HG03460 (cell line): ENCODE data around the gene SASH1.

Experiments used
- ATAC-seq: cut with Tn5 transposase; IDR thresholded peaks from one replicate; pipeline ENCODE4 v1.9.1; 2021; ENCODE audit not compliant: unreplicated experiment

Gene SASH1

GRCh38 chr6:148491638-148492251 is 149.1 kb downstream of the SASH1 start:
- ATAC-seq = no peak

GRCh38 chr6:148492654-148493290 is 150.1 kb downstream of the SASH1 start:
- ATAC-seq = no peak

GRCh38 chr6:148493424-148493823 is 150.8 kb downstream of the SASH1 start:
- ATAC-seq = no peak

GRCh38 chr6:148494226-148494625 is 151.6 kb downstream of the SASH1 start:
- no peak for ATAC-seq

GRCh38 chr6:148495029-148495428 is 152.4 kb downstream of the SASH1 start:
- ATAC-seq = no peak

- ATAC-seq = no peak
These were observed 154.6 kb downstream of the SASH1 start for GRCh38 chr6:148497257-148497656.

- ATAC-seq = no peak
These were observed 155.1 kb downstream of the SASH1 start for GRCh38 chr6:148497717-148498116.

GRCh38 chr6:148500402-148500801 is 157.8 kb downstream of the SASH1 start:
- no peak for ATAC-seq

- no peak for ATAC-seq
These were observed 158.5 kb downstream of the SASH1 start for GRCh38 chr6:148501178-148501590.

GRCh38 chr6:148502083-148502772 is 159.6 kb downstream of the SASH1 start:
- ATAC-seq = no peak

- ATAC-seq = no peak
These were observed 160.1 kb downstream of the SASH1 start for GRCh38 chr6:148502773-148503135.

GRCh38 chr6:148503703-148504102 is 161.1 kb downstream of the SASH1 start:
- ATAC-seq = no peak

GRCh38 chr6:148507774-148508173 is 165.1 kb downstream of the SASH1 start:
- no peak for ATAC-seq

- ATAC-seq = no peak
These were observed 165.9 kb downstream of the SASH1 start for GRCh38 chr6:148508401-148509041.

GRCh38 chr6:148509119-148509799 is 166.6 kb downstream of the SASH1 start:
- no peak for ATAC-seq

GRCh38 chr6:148509800-148510581 is 167.4 kb downstream of the SASH1 start:
- peak; percentile 77 for ATAC-seq

GRCh38 chr6:148513145-148514071 is 170.8 kb downstream of the SASH1 start:
- no peak for ATAC-seq

GRCh38 chr6:148514091-148514845 is 171.6 kb downstream of the SASH1 start:
- no peak for ATAC-seq

GRCh38 chr6:148516217-148516616 is 173.6 kb downstream of the SASH1 start:
- ATAC-seq = no peak
